Brain microvascular endothelial cell (primary cell): ENCODE results near the gene ACACB.

Experiments used
- DNase-seq: peaks from one replicate; pipeline ENCODE4 v3.0.0-alpha.2; 2020
- H3K27ac ChIP-seq: fragments of 250-450 bp; sonication (Bioruptor Pico); 2 replicates; pipeline ENCODE4 v1.5.1; 2020; ENCODE audit warnings: mild to moderate bottlenecking, moderate library complexity
- H3K27me3 ChIP-seq: fragments of 250-450 bp; sonication (Bioruptor Pico); replicated peaks from 2 replicates; pipeline ENCODE4 v1.5.1; 2020; ENCODE audit warnings: mild to moderate bottlenecking
- H3K36me3 ChIP-seq: fragments of 250-450 bp; sonication (Bioruptor Pico); replicated peaks from 2 replicates; pipeline ENCODE4 v1.5.1; 2020; ENCODE audit warnings: mild to moderate bottlenecking
- H3K4me3 ChIP-seq: 2 replicates; pipeline ENCODE4 v1.5.1; 2011; ENCODE audit warnings: low read depth, mild to moderate bottlenecking, control low read depth, low read length, moderate library complexity
- CTCF ChIP-seq: IDR thresholded peaks from 2 replicates; pipeline ENCODE4 v1.5.1; 2011; ENCODE audit warnings: low read depth, mild to moderate bottlenecking, moderate library complexity, low read length, control low read depth, inconsistent platforms; ENCODE audit errors: missing control alignments
- in situ Hi-C: cut with HindIII; loops from 2 replicates; pipeline ENCODE4 v1.10.0; 2017; ENCODE audit warnings: low sequenced_read_pairs, low pct_ligation_motif_present

Gene ACACB

DNA sequence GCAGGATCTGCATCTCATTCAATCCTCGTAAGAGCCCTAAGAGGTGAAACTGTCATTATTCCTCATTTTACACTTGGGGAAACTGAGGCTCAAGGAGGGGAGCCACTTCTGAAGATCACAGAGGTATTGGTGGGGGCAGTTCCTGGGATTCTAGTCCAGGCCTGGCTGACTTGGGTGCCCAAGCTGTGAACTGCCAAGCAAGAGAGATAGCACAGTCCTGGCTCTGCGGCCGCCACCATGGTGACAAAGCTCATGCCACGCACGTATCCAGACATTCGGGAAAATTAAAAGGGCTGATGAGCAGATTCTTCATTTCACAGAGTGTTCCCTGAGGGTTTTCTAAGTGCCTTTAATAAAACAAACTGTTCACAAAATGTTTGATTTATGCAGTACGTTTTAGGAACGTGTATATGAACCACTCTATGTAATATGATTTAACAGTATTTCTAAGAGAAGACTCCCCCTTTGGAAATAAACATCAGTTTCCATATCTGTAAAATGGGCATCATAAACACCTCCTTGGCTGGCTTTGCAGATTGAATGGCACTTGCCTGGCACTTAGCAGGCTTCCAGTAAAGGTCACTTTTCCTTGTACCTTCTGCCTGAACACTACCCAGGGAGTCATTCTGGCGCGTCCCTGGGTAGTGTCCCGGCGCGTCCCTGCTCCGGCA, 84.6 kb downstream of the ACACB start:
- Histone ChIP-seq H3K4me3 (no peak overlapping the region), H3K27me3 (no peaks in the 10 kb centered on the region), H3K27ac (no peak overlapping the region), H3K36me3 (no peaks in the 10 kb centered on the region)
- no peak for DNase-seq
- in situ Hi-C loops, result no loop called here
- TF ChIP-seq CTCF, result no peak

DNA sequence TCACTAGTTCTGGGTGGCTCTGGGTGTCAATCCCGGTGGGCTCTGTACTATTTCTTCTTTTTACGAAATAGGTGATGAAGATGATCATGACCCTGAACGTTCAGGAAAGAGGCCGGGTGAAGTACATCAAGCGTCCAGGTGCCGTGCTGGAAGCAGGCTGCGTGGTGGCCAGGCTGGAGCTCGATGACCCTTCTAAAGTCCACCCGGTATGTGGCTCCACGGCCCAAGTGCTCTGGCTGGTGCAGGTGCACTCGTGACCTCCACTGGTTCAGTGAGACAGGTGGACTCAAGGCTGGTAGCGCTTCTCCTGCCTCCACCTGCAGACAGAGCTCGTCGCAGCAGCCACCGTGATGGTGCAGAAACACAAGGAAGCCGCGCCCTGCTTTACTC, 85.1 kb downstream of the ACACB start:
- in situ Hi-C loops, result no loop called here
- Histone ChIP-seq H3K4me3 (no peak overlapping the region), H3K27me3 (no peaks in the 10 kb centered on the region), H3K27ac (no peak overlapping the region), H3K36me3 (no peaks in the 10 kb centered on the region)
- TF ChIP-seq CTCF, result no peak
- DNase-seq, result no peak

GRCh38 chr12:109202770-109203169, 86.4 kb downstream of the ACACB start:
- no peak for DNase-seq
- H3K36me3 ChIP-seq, result no peaks in the 10 kb centered on the region

GRCh38 chr12:109203480-109203879, 87.1 kb downstream of the ACACB start:
- H3K4me3 ChIP-seq, result no peak overlapping the region
- TF ChIP-seq CTCF, result no peak
- no peak for DNase-seq
- in situ Hi-C loops, result no loop called here
- H3K27ac ChIP-seq, result no peak overlapping the region
- no peaks in the 10 kb centered on the region for H3K36me3 ChIP-seq
- no peaks in the 10 kb centered on the region for H3K27me3 ChIP-seq

More at GRCh38 chr12:109202770-109203169, 86.4 kb downstream of the ACACB start:
- no peak overlapping the region for H3K27ac ChIP-seq
- no peak for TF ChIP-seq CTCF
- in situ Hi-C loops, result no loop called here
- no peak overlapping the region for H3K4me3 ChIP-seq
- H3K27me3 ChIP-seq, result no peaks in the 10 kb centered on the region

DNA sequence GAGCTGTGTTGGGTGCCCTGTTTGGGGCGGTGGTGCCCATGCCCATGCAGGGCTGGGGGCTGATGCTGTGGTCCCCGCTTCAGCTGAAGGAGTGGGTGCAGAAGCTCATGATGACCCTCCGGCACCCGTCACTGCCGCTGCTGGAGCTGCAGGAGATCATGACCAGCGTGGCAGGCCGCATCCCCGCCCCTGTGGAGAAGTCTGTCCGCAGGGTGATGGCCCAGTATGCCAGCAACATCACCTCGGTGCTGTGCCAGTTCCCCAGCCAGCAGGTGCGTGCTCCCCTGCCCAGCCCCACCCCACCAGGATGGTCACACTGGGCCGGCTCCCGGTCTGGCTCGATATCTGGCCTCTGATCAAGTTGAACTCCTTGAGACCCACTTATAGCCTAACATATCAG, 92.7 kb downstream of the ACACB start:
- no peaks in the 10 kb centered on the region for H3K36me3 ChIP-seq
- no peak overlapping the region for H3K4me3 ChIP-seq
- no peak for DNase-seq
- TF ChIP-seq CTCF, result no peak
- H3K27ac ChIP-seq, result no peak overlapping the region
- in situ Hi-C loops, result no loop called here
- no peaks in the 10 kb centered on the region for H3K27me3 ChIP-seq

DNA sequence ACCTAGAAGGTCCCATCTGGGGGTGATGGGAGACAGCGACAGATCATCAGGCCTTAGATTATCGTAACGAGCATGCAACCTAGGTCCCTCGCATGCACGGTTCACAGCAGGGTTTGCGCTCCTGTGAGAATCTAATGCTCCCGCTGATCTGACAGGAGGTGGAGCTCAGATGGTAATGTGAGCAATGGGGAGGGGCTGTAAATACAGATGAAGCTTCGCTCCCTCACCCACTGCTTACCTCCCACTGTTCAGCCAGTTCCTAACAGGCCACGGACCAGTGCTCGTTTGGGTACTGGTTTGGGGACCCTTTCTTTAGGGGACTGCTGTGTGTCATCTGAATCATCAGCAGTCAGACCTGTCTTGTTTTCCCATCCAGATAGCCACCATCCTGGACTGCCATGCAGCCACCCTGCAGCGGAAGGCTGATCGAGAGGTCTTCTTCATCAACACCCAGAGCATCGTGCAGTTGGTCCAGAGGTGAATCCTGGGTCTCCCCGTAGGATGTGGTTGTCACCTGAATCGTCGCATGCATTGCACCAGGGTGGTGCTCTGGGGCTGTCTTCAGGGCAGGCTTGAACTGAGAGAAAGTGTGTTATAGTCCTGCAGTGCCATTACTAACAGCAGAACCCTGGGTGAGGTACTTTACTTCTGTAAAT, 96.2 kb downstream of the ACACB start:
- Histone ChIP-seq H3K27ac (no peak overlapping the region), H3K36me3 (no peaks in the 10 kb centered on the region), H3K27me3 (no peaks in the 10 kb centered on the region), H3K4me3 (no peak overlapping the region)
- in situ Hi-C loops, result no loop called here
- TF ChIP-seq CTCF, result no peak
- DNase-seq, result no peak
